Astrocyte of the spinal cord (primary cell): ENCODE data around the gene LRRC42.

Experiments used
- DNase-seq: peaks from one replicate; pipeline ENCODE4 v3.0.0; 2011; ENCODE audit warnings: low read depth, low spot score
- H3K4me3 ChIP-seq: 2 replicates; pipeline ENCODE4 v1.5.1; 2011; ENCODE audit warnings: low read depth, mild to moderate bottlenecking, low read length, moderate library complexity
- in situ Hi-C: cut with HindIII; loops from 2 replicates; pipeline ENCODE4 v1.10.0; 2017; ENCODE audit warnings: low sequenced_read_pairs
- TF ChIP-seq, protein P1 (sequence below): IDR thresholded peaks from 2 replicates; pipeline ENCODE4 v1.5.1; 2012; ENCODE audit warnings: low read depth, mild to moderate bottlenecking, low read length, inconsistent platforms

Gene LRRC42

DNA sequence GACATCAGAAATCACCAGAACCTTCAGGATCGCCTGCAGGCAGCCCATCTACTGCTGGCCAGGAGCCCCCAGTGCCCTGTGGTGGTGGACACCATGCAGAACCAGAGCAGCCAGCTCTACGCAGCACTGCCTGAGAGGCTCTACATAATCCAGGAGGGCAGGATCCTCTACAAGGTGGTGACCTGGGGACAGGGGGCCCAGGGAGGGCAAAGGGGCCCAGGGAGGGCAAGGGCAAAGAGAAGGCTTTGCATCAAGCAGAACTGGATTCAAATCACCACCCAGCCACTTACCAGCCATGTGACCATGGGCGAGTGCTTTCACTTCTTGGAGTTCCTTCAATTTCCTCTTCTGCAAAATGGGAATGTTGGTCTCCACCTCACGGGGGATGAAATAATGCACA, 40.0 kb upstream of the LRRC42 start:
- no peak for DNase-seq
- in situ Hi-C loops = no loop called here
- TF ChIP-seq, protein P1, sequence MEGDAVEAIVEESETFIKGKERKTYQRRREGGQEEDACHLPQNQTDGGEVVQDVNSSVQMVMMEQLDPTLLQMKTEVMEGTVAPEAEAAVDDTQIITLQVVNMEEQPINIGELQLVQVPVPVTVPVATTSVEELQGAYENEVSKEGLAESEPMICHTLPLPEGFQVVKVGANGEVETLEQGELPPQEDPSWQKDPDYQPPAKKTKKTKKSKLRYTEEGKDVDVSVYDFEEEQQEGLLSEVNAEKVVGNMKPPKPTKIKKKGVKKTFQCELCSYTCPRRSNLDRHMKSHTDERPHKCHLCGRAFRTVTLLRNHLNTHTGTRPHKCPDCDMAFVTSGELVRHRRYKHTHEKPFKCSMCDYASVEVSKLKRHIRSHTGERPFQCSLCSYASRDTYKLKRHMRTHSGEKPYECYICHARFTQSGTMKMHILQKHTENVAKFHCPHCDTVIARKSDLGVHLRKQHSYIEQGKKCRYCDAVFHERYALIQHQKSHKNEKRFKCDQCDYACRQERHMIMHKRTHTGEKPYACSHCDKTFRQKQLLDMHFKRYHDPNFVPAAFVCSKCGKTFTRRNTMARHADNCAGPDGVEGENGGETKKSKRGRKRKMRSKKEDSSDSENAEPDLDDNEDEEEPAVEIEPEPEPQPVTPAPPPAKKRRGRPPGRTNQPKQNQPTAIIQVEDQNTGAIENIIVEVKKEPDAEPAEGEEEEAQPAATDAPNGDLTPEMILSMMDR = no peak
- no peak overlapping the region for H3K4me3 ChIP-seq

DNA sequence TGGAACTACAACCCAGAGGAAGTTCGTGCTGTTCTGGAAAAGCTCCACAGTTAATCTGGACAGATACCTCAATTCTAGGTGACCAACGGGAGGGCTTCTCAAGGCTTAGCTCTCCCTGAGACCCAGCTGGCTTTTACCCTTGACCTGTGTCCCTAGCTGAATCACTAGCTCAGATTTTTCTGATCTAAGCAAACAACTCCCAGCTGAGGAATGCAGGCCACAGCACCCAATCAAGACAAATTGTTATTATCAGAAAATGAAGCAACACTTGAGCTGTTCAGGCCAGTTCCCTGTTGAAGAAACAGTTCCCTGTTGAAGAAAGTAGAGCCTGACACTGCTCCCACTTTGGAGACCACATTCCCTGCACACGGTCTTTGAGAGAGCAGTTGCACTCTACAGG, 36.2 kb upstream of the LRRC42 start:
- DNase-seq = no peak
- in situ Hi-C loops = no loop called here
- no peak overlapping the region for H3K4me3 ChIP-seq
- TF ChIP-seq, protein P1 = no peak

DNA sequence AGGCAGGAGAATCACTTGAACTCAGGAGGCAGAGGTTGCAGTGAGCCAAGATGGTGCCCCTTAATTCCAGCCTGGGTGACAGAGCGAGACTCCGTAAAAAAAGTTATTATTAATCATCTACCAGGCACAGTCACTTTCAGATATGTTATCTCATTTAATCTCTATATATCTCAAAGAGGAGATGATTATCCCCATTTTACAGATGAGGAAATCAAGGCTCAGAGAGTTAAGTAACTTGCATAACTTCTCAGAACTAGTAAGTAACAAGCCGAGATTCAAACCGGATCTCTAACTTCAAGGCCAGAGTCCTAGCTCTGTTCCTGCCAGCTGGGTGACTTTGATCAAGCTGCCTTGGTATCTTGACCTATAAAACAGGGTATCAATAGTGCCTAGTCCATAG, 34.7 kb upstream of the LRRC42 start:
- no peak overlapping the region for H3K4me3 ChIP-seq
- TF ChIP-seq, protein P1 = no peak
- in situ Hi-C loops = no loop called here
- no peak for DNase-seq

DNA sequence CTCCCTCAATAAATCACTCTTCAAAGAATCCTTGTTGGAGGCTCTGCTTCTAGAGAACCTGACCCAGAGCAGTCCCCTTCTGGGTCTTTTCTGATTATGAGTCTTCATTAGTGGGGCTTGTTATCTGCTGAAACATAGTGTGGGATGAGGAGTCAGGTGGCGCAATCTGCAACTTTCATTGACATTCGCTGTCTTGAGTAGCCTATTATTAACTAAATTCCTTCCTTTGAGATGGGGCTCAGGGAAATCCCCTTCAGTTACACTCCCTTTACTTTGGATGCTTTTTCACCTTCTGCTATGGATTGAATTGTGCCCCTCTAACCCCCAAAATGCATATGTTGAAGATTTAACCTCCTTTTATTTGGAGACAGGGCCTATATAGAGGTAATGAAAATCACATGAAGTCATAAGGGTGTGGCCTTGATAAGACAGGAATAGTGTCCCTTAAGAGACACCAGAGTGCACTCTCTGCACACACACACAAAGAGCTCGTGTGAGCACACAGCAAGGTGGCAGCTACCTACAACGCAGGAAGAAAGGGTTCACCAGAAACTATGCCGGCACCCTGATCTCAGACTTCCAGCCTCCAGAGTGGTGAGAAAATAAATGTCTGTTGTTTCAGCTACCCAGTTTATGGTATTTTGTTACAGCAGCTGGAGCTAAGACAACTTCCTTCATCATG, 32.7 kb upstream of the LRRC42 start:
- no peak overlapping the region for H3K4me3 ChIP-seq
- in situ Hi-C loops = no loop called here
- TF ChIP-seq, protein P1 = no peak
- DNase-seq = no peak

DNA sequence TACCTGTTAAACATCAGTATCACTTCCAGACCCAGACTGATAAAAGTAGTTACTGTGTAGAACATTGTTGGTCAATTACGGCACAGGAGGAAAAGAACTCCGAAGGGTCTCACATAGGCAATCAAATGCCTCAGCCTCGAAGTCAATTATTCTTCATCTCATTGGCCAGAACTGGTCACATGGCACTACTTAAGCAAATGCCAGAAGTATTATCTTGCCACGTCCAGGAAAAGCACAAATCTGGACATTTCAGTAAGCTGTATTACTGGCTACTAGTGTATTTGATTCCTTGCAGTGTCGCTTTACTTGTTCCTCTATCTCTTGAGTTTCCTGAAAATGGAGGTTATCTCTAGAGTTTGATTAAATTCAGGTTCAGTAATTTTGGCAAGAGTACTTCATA, 27.8 kb upstream of the LRRC42 start:
- in situ Hi-C loops = no loop called here
- TF ChIP-seq, protein P1 = no peak
- DNase-seq = no peak
- H3K4me3 ChIP-seq = no peak overlapping the region

DNA sequence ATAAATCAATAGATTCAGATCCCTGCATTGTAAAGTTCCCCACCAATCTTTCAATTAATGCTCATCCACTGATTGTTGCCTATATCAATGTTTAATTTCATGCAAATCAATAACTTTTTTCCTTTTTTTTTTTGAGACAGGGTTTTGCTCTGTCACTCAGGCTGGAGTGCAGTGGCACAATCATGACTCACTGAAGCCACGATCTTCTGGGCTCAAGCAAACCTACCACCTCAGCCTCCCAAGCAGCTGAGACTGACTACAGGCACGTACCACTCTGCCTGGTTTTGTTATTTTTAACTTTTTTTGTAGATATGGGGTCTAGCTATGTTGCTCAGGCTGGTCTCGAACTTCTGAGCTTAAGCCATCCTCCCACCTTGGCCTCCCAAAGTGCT, 26.5 kb upstream of the LRRC42 start:
- in situ Hi-C loops = no loop called here
- TF ChIP-seq, protein P1 = no peak
- H3K4me3 ChIP-seq = no peak overlapping the region
- DNase-seq = no peak
